ENCODE results near the gene CACNA2D1. TPM values are rescaled to one million over a fixed set of nuclear protein-coding genes. Genes with fewer than 3 reads are reported as not detected.

Gene CACNA2D1
- polyA plus RNA-seq, 1 donor = 11.4 TPM

DNA sequence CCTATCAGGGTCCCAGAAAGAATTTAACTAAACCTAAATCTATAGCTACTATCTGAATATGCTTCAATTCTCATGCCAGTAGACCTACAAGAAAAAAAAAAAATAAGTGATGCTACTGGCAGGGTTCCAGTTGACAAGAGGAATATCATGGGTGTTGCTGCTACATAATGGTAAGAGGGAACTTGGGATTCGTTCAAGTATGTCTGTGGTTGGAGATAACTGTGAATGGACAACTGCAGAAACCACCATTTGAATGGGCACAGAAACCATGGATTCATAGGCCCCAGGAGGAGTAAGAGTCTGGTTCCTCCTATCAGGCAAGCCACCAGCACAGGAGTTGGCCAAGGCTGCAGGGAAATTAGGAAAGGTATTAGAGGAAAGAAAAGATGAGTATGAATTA is 386.1 kb downstream of the CACNA2D1 start:
- Histone ChIP-seq H3K4me3 (ENCODE audit: low read length) (no peak overlapping the region), H3K27me3 (ENCODE audit: control insufficient read depth, insufficient read depth, low read length) (no peaks in the 10 kb centered on the region), H3K9me3 (ENCODE audit: control insufficient read depth, low read depth, low read length) (no peaks in the 10 kb centered on the region), H3K27ac (ENCODE audit: low read length) (no peak overlapping the region), H3K4me1 (ENCODE audit: control insufficient read depth, insufficient read depth, low read length) (no peaks in the 10 kb centered on the region), H3K36me3 (ENCODE audit: control insufficient read depth, insufficient read depth, low read length) (no peaks in the 10 kb centered on the region)
- DNase-seq = no peak
- no CpG with 5 or more reads among the region's 1 CpG for WGBS (ENCODE audit: insufficient coverage, low lambda C conversion rate)

DNA sequence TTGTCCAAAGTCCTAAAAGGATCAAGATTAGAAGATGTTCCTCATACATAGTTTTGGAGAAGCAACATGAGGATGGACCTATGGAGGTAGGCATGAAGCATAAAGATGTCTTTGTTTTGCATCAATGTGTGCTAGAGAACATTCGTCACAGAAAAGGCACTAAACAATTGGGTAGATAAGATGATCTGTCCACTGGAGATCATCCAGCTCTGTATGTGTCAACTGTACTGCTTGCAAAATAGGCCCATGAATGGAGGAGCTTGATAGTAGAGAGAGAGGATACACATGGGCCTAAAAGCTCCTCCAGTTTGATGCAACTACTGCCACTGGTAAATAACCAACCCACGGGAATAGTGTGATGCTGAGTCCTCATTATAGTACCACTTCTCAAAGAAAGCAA is 387.3 kb downstream of the CACNA2D1 start:
- DNase-seq = no peak
- no peak overlapping the region for H3K27ac ChIP-seq (ENCODE audit: low read length)
- H3K36me3 ChIP-seq (ENCODE audit: control insufficient read depth, insufficient read depth, low read length) = no peaks in the 10 kb centered on the region
- no peaks in the 10 kb centered on the region for H3K4me1 ChIP-seq (ENCODE audit: control insufficient read depth, insufficient read depth, low read length)
- H3K4me3 ChIP-seq (ENCODE audit: low read length) = no peak overlapping the region
- no peaks in the 10 kb centered on the region for H3K27me3 ChIP-seq (ENCODE audit: control insufficient read depth, insufficient read depth, low read length)
- H3K9me3 ChIP-seq (ENCODE audit: control insufficient read depth, low read depth, low read length) = no peaks in the 10 kb centered on the region
- 100% methylated on average over 2 of the region's 2 CpGs for WGBS (ENCODE audit: insufficient coverage, low lambda C conversion rate)

DNA sequence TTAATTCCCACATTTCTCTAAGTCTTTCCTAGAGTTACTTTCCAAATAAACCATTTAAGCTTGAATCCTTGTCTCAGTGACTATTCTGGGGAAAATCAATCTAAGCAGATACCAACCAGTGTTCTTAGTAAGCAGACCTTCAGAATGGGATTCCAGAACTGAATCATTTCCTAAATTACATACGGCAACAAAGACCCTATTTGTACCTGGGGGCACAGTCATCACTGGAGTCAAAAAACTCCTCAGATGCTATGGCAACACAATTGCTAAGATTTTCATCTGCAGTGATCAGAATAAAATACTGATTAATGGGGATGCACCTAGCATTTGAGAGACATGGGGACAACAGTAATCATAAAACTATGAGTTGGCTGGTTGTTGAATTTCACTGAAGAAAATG is 389.0 kb downstream of the CACNA2D1 start:
- H3K27ac ChIP-seq (ENCODE audit: low read length) = no peak overlapping the region
- H3K9me3 ChIP-seq (ENCODE audit: control insufficient read depth, low read depth, low read length) = no peaks in the 10 kb centered on the region
- no peak overlapping the region for H3K4me3 ChIP-seq (ENCODE audit: low read length)
- peaks cover 4% of the 10 kb centered on the region for H3K4me1 ChIP-seq (ENCODE audit: control insufficient read depth, insufficient read depth, low read length)
- H3K36me3 ChIP-seq (ENCODE audit: control insufficient read depth, insufficient read depth, low read length) = no peaks in the 10 kb centered on the region
- no CpG with 5 or more reads among the region's 1 CpG for WGBS (ENCODE audit: insufficient coverage, low lambda C conversion rate)
- H3K27me3 ChIP-seq (ENCODE audit: control insufficient read depth, insufficient read depth, low read length) = no peaks in the 10 kb centered on the region
- DNase-seq = no peak

DNA sequence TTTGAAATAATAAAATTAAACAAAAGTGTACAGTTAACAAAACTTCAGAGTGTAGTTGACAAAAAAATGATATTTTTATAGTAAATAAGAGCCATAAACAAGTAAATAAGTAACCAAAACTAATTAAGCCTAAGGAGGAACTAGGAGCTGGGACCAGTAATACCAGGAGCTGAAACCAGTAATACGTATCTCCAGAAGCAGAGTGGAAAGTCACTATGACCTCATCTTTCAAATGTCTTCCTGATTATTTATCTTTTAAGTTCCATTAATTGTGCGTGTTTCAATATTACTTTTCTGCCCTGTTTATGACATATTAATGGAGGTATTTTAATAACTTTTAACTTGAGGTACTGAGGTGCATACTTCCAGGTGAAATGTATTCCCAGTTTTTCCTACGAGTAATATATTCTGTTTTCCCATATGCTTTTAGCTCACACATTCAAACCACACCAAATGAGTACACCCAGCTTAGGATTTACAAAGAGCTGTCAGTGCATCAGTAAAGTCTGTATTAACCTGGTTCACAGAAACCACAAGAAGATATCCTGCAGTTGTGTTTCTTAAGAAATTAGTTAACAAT is 390.0 kb downstream of the CACNA2D1 start:
- H3K4me3 ChIP-seq (ENCODE audit: low read length) = no peak overlapping the region
- no peak overlapping the region for H3K27ac ChIP-seq (ENCODE audit: low read length)
- H3K9me3 ChIP-seq (ENCODE audit: control insufficient read depth, low read depth, low read length) = no peaks in the 10 kb centered on the region
- H3K36me3 ChIP-seq (ENCODE audit: control insufficient read depth, insufficient read depth, low read length) = no peaks in the 10 kb centered on the region
- DNase-seq = no peak
- no peaks in the 10 kb centered on the region for H3K27me3 ChIP-seq (ENCODE audit: control insufficient read depth, insufficient read depth, low read length)
- H3K4me1 ChIP-seq (ENCODE audit: control insufficient read depth, insufficient read depth, low read length) = peaks cover 7% of the 10 kb centered on the region
- WGBS (ENCODE audit: insufficient coverage, low lambda C conversion rate) = 100% methylated on average over 1 of the region's 3 CpGs

DNA sequence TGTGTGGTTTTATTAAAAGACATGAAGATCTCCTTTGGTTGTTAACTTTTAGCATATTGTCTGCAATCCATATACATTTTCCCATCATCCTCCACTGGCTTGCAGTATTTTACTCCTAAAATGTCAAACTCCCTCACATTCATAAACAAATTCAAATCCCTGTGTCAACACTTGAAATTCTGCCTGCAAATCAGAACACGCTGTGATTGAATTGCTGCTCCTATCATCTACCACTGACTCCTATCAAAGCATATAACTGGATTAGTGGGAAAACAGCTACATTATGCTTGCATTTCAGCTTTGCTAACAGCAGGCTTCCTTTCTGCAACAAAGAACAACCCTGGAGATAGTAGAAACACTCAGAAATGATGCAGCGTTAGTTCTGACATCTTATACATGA is 392.0 kb downstream of the CACNA2D1 start:
- no peak overlapping the region for H3K27ac ChIP-seq (ENCODE audit: low read length)
- no peaks in the 10 kb centered on the region for H3K9me3 ChIP-seq (ENCODE audit: control insufficient read depth, low read depth, low read length)
- WGBS (ENCODE audit: insufficient coverage, low lambda C conversion rate) = 29% methylated on average over 1 of the region's 2 CpGs
- H3K36me3 ChIP-seq (ENCODE audit: control insufficient read depth, insufficient read depth, low read length) = no peaks in the 10 kb centered on the region
- no peaks in the 10 kb centered on the region for H3K27me3 ChIP-seq (ENCODE audit: control insufficient read depth, insufficient read depth, low read length)
- peaks cover 7% of the 10 kb centered on the region for H3K4me1 ChIP-seq (ENCODE audit: control insufficient read depth, insufficient read depth, low read length)
- DNase-seq = no peak
- H3K4me3 ChIP-seq (ENCODE audit: low read length) = no peak overlapping the region

DNA sequence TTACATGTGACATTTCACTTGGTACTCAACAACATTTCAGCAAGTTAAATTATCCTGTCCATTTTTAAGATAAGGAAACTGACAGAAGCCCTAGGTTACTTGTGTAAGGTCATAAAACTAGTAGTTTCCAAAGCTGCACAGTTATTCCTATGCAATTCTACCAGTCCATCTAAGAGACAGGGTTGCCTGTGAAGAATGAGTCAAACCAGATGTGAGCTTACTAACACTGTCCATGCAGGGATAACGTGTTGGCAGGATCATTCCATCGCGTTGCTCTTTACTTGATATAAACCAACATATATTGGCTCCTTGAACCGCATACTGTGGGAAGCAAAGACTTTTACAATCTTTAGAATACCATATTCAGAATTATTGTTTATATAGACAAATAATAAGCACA is 392.8 kb downstream of the CACNA2D1 start:
- H3K4me1 ChIP-seq (ENCODE audit: control insufficient read depth, insufficient read depth, low read length) = peaks cover 7% of the 10 kb centered on the region
- WGBS (ENCODE audit: insufficient coverage, low lambda C conversion rate) = 60% methylated on average over 2 of the region's 4 CpGs
- H3K27me3 ChIP-seq (ENCODE audit: control insufficient read depth, insufficient read depth, low read length) = no peaks in the 10 kb centered on the region
- H3K4me3 ChIP-seq (ENCODE audit: low read length) = no peak overlapping the region
- no peaks in the 10 kb centered on the region for H3K36me3 ChIP-seq (ENCODE audit: control insufficient read depth, insufficient read depth, low read length)
- no peaks in the 10 kb centered on the region for H3K9me3 ChIP-seq (ENCODE audit: control insufficient read depth, low read depth, low read length)
- no peak for DNase-seq
- no peak overlapping the region for H3K27ac ChIP-seq (ENCODE audit: low read length)

DNA sequence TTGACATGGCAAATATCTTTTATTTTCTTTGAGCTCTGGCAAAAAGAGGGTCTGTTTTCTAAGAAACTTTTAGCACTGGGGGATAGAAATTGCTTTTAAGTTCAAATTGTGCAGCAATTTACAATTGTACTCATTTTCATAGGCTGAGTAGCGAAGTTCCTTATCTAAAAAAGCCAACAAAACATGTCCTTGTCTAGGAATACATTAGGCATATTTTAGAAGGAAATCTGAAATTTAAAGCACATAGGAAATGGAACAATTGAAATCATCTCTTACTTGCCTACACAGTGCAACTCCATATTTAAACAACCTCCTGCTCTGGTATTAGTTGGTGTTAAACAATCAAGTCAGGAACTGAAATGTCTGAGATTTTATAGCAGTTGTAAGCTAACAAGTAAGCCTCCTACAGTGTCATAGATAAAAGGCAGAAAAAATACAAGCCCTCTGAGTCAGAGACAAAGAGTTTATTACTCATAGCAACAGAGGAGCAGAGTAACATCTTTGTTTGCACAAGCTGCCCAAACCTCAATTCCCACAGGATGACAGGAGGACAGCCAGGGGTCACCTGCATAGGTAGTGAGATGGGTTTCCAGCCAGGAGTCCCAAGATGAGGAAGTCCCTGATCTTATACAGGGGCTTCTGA is 393.6 kb downstream of the CACNA2D1 start:
- Histone ChIP-seq H3K27ac (ENCODE audit: low read length) (peak overlapping the region; percentile 13), H3K27me3 (ENCODE audit: control insufficient read depth, insufficient read depth, low read length) (no peaks in the 10 kb centered on the region), H3K4me1 (ENCODE audit: control insufficient read depth, insufficient read depth, low read length) (peaks cover 7% of the 10 kb centered on the region)

DNA sequence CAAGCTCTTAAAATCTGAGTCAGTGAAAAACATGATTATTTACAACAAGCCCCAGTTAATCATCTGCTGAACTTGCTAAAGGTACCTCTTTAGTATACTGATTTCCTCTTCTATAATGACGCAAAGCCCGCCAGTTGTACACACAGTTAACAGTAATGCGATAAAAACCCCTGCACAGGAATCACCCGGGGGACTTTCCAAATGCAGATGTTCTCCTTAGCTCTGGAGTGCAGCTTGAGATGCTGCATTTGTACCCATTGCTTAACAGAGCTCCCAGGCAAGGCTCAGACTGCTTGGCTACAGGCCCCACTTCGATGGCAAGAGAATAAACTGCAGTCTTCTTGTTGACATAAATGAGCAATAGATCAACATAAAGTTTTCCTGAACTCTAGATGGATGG is 394.1 kb downstream of the CACNA2D1 start:
- no peak for DNase-seq
- no peaks in the 10 kb centered on the region for H3K36me3 ChIP-seq (ENCODE audit: control insufficient read depth, insufficient read depth, low read length)
- no peaks in the 10 kb centered on the region for H3K27me3 ChIP-seq (ENCODE audit: control insufficient read depth, insufficient read depth, low read length)
- H3K4me3 ChIP-seq (ENCODE audit: low read length) = no peak overlapping the region
- WGBS (ENCODE audit: insufficient coverage, low lambda C conversion rate) = no CpG with 5 or more reads among the region's 5 CpGs
- no peak overlapping the region for H3K27ac ChIP-seq (ENCODE audit: low read length)
- H3K4me1 ChIP-seq (ENCODE audit: control insufficient read depth, insufficient read depth, low read length) = peaks cover 7% of the 10 kb centered on the region
- no peaks in the 10 kb centered on the region for H3K9me3 ChIP-seq (ENCODE audit: control insufficient read depth, low read depth, low read length)

More for the DNA sequence above, 393.6 kb downstream of the CACNA2D1 start:
- Histone ChIP-seq H3K9me3 (ENCODE audit: control insufficient read depth, low read depth, low read length) (no peaks in the 10 kb centered on the region), H3K4me3 (ENCODE audit: low read length) (no peak overlapping the region), H3K36me3 (ENCODE audit: control insufficient read depth, insufficient read depth, low read length) (no peaks in the 10 kb centered on the region)
- DNase-seq = peak in 1 of 2 donors; percentile 52
- no CpG with 5 or more reads among the region's 1 CpG for WGBS (ENCODE audit: insufficient coverage, low lambda C conversion rate)

DNA sequence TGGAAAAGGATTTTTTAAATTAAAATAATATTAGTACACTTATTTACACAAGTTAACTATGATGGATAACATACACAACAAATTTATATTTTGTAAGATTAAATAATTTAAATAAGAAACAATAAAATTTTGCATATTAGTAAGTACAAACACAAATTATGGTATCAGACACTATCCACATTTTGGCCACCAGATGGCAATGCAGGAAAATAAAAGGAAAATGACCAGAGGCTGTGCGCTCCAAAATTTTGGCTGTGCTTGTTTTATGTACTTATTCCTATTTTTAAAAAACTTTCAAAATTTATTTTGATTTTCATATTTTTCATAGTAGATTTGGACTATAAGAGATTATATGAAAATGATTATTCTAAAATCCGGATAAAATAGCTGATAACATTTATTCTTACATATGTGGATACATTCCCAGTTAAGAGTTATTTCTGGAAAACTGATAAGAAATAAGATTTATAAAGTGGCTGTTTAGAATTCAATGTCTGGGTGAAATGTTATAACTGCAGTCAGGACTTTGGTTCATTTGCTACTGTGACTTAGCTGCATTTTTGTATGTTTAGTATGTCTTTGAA is 399.0 kb downstream of the CACNA2D1 start:
- WGBS (ENCODE audit: insufficient coverage, low lambda C conversion rate) = 30% methylated on average over 2 of the region's 2 CpGs
- Histone ChIP-seq H3K27ac (ENCODE audit: low read length) (no peak overlapping the region), H3K27me3 (ENCODE audit: control insufficient read depth, insufficient read depth, low read length) (no peaks in the 10 kb centered on the region), H3K4me1 (ENCODE audit: control insufficient read depth, insufficient read depth, low read length) (peaks cover 3% of the 10 kb centered on the region), H3K36me3 (ENCODE audit: control insufficient read depth, insufficient read depth, low read length) (no peaks in the 10 kb centered on the region), H3K9me3 (ENCODE audit: control insufficient read depth, low read depth, low read length) (no peaks in the 10 kb centered on the region), H3K4me3 (ENCODE audit: low read length) (no peak overlapping the region)
- DNase-seq = no peak

DNA sequence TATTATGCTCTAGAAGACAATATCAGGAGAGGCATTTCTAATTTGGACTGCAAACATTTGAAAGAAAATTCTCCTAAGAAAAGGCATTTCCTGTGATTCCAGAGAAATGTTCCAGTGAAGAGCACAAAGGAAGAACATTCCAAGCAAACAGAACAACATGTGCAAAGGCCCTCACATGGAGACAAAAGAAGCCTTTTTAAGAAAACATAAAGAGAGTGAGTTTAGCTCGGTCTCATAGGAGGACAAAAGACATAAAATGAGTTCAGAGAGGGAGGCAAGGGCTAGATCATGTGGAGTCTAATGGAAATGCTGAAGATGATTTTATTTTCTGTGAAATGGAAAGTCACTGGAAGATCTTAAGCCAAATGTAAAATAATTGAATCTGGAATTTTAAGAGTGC is 404.0 kb downstream of the CACNA2D1 start:
- Histone ChIP-seq H3K9me3 (ENCODE audit: control insufficient read depth, low read depth, low read length) (no peaks in the 10 kb centered on the region), H3K4me1 (ENCODE audit: control insufficient read depth, insufficient read depth, low read length) (peaks cover 13% of the 10 kb centered on the region), H3K27ac (ENCODE audit: low read length) (no peak overlapping the region), H3K27me3 (ENCODE audit: control insufficient read depth, insufficient read depth, low read length) (no peaks in the 10 kb centered on the region), H3K4me3 (ENCODE audit: low read length) (no peak overlapping the region), H3K36me3 (ENCODE audit: control insufficient read depth, insufficient read depth, low read length) (no peaks in the 10 kb centered on the region)
- 100% methylated on average over 1 of the region's 1 CpG for WGBS (ENCODE audit: insufficient coverage, low lambda C conversion rate)
- DNase-seq = no peak

Measured in large intestine (tissue), 3 donors.